HG03521 (cell line): ENCODE measurements around the gene MRPL36.
"Not testable (repeated sequence)": the region's sequence is repeated elsewhere in the genome, so short reads cannot be mapped to it uniquely, and the experiment has no call there.

Experiments
- ATAC-seq: cut with Tn5 transposase; IDR thresholded peaks from one replicate; pipeline ENCODE4 v1.9.1; 2021; ENCODE audit warnings: mild to moderate bottlenecking, moderate library complexity; ENCODE audit not compliant: unreplicated experiment

The MRPL36 gene

GRCh38 chr5:1832511-1833250 is 33.0 kb upstream of the MRPL36 start:
- ATAC-seq: no peak

- no peak for ATAC-seq
Observed at GRCh38 chr5:1831677-1832313, 32.2 kb upstream of the MRPL36 start.

GRCh38 chr5:1831257-1831656 is 31.6 kb upstream of the MRPL36 start:
- ATAC-seq: no peak

- ATAC-seq: no peak
Observed at GRCh38 chr5:1830571-1831228, 31.1 kb upstream of the MRPL36 start.

- no peak for ATAC-seq
Observed at GRCh38 chr5:1827886-1828397, 28.3 kb upstream of the MRPL36 start.

- ATAC-seq: no peak
Observed at GRCh38 chr5:1827025-1827885, 27.6 kb upstream of the MRPL36 start.

- no peak for ATAC-seq
Observed at GRCh38 chr5:1826235-1826980, 26.8 kb upstream of the MRPL36 start.

GRCh38 chr5:1824903-1825841 is 25.5 kb upstream of the MRPL36 start:
- ATAC-seq: no peak

GRCh38 chr5:1824109-1824821 is 24.6 kb upstream of the MRPL36 start:
- no peak for ATAC-seq

- ATAC-seq: no peak
Observed at GRCh38 chr5:1823381-1824034, 23.9 kb upstream of the MRPL36 start.

- ATAC-seq: no peak
Observed at GRCh38 chr5:1821862-1822261, 22.2 kb upstream of the MRPL36 start.

GRCh38 chr5:1820926-1821325 is 21.3 kb upstream of the MRPL36 start:
- ATAC-seq: no peak

- ATAC-seq: no peak
Observed at GRCh38 chr5:1820381-1820780, 20.7 kb upstream of the MRPL36 start.

- no peak for ATAC-seq
Observed at GRCh38 chr5:1819458-1819857, 19.8 kb upstream of the MRPL36 start.

- no peak for ATAC-seq
Observed at GRCh38 chr5:1818784-1819183, 19.1 kb upstream of the MRPL36 start.

- ATAC-seq: no peak
Observed at GRCh38 chr5:1817261-1818043, 17.8 kb upstream of the MRPL36 start.

- not testable (repeated sequence) for ATAC-seq
Observed at GRCh38 chr5:1816495-1817089, 17.0 kb upstream of the MRPL36 start.
